NK-92 (cell line): ENCODE measurements around the gene TRDN.
"Not testable (repeated sequence)": the region's sequence is repeated elsewhere in the genome, so short reads cannot be mapped to it uniquely, and the experiment has no call there.

Source experiments
- DNase-seq: peaks from one replicate; lab custom pipeline; 2025; ENCODE audit not compliant: unreplicated experiment; lab: John Stamatoyannopoulos, UW

TRDN gene

GRCh38 chr6:123635144-123635543 lies 1.6 kb downstream of the TRDN start:
- no peak for DNase-seq

GRCh38 chr6:123632641-123633040 lies 4.1 kb downstream of the TRDN start:
- no peak for DNase-seq

GRCh38 chr6:123629258-123629941 lies 7.3 kb downstream of the TRDN start:
- DNase-seq: no peak

GRCh38 chr6:123625696-123626095 lies 11.1 kb downstream of the TRDN start:
- no peak for DNase-seq

GRCh38 chr6:123622780-123623179 lies 14.0 kb downstream of the TRDN start:
- no peak for DNase-seq

GRCh38 chr6:123619156-123619555 lies 17.6 kb downstream of the TRDN start:
- DNase-seq: no peak

GRCh38 chr6:123616942-123617341 lies 19.8 kb downstream of the TRDN start:
- DNase-seq: no peak

- no peak for DNase-seq
Observed at GRCh38 chr6:123616016-123616415, 20.7 kb downstream of the TRDN start.

GRCh38 chr6:123610779-123611178 lies 26.0 kb downstream of the TRDN start:
- DNase-seq: no peak

- DNase-seq: no peak
Observed at GRCh38 chr6:123604067-123604466, 32.7 kb downstream of the TRDN start.

- no peak for DNase-seq
Observed at GRCh38 chr6:123598011-123598410, 38.7 kb downstream of the TRDN start.

- DNase-seq: no peak
Observed at GRCh38 chr6:123594776-123595175, 42.0 kb downstream of the TRDN start.

- no peak for DNase-seq
Observed at GRCh38 chr6:123592426-123592825, 44.3 kb downstream of the TRDN start.

GRCh38 chr6:123589973-123590372 lies 46.8 kb downstream of the TRDN start:
- DNase-seq: no peak

- DNase-seq: no peak
Observed at GRCh38 chr6:123589317-123589716, 47.4 kb downstream of the TRDN start.

- DNase-seq: no peak
Observed at GRCh38 chr6:123588546-123588895, 48.2 kb downstream of the TRDN start.

- no peak for DNase-seq
Observed at GRCh38 chr6:123587838-123588545, 48.8 kb downstream of the TRDN start.

- not testable (repeated sequence) for DNase-seq
Observed at GRCh38 chr6:123587407-123587806, 49.3 kb downstream of the TRDN start.

GRCh38 chr6:123580331-123580730 lies 56.4 kb downstream of the TRDN start:
- DNase-seq: no peak

- no peak for DNase-seq
Observed at GRCh38 chr6:123575188-123575587, 61.6 kb downstream of the TRDN start.

GRCh38 chr6:123570813-123571684 lies 65.7 kb downstream of the TRDN start:
- DNase-seq: no peak

GRCh38 chr6:123569575-123569974 lies 67.2 kb downstream of the TRDN start:
- no peak for DNase-seq
